Mesendoderm (in vitro differentiated cells): Measurements from ENCODE around the gene KLHL26. TPM values are rescaled to one million over a fixed set of nuclear protein-coding genes. Genes with fewer than 3 reads are reported as not detected.
A peak's percentile ranks its signal among the peaks of the same experiment; 100 is the strongest.

Experiments used
- DNase-seq: peaks from one replicate; pipeline ENCODE4 v3.0.0; 2013
- H2AK5ac ChIP-seq: 2 replicates; pipeline ENCODE4 v1.6.1; 2013; ENCODE audit warnings: low read length, inconsistent platforms
- H2BK120ac ChIP-seq: 2 replicates; pipeline ENCODE4 v1.6.1; 2013; ENCODE audit warnings: low read depth, mild to moderate bottlenecking, low read length, moderate library complexity, mixed read lengths
- H2BK15ac ChIP-seq: replicated peaks from 2 replicates; pipeline ENCODE4 v1.6.1; 2013; ENCODE audit warnings: low read depth, mild to moderate bottlenecking, moderate library complexity
- H2BK5ac ChIP-seq: 2 replicates; pipeline ENCODE4 v1.6.1; 2013; ENCODE audit warnings: low read length, inconsistent platforms
- H3K18ac ChIP-seq: 2 replicates; pipeline ENCODE4 v1.6.1; 2013; ENCODE audit warnings: mild to moderate bottlenecking, low read length, mixed read lengths
- H3K23ac ChIP-seq: one replicate; pipeline ENCODE4 v1.6.1; 2013; ENCODE audit warnings: low read length
- H3K27ac ChIP-seq: 2 replicates; pipeline ENCODE4 v1.5.1; 2013; ENCODE audit warnings: low read depth, mild to moderate bottlenecking, inconsistent platforms, low read length, moderate library complexity
- H3K27me3 ChIP-seq: 2 replicates; pipeline ENCODE4 v1.6.1; 2013; ENCODE audit warnings: low read length, control low read depth, mild to moderate bottlenecking, inconsistent platforms; ENCODE audit not compliant: insufficient read depth, poor library complexity
- H3K36me3 ChIP-seq: 2 replicates; pipeline ENCODE4 v1.6.1; 2013; ENCODE audit warnings: low read length, inconsistent platforms; ENCODE audit not compliant: control insufficient read depth, insufficient read depth
- H3K4ac ChIP-seq: one replicate; pipeline ENCODE4 v1.6.1; 2013; ENCODE audit warnings: low read depth, mild to moderate bottlenecking, low read length, moderate library complexity
- H3K4me1 ChIP-seq: 2 replicates; pipeline ENCODE4 v1.6.1; 2013; ENCODE audit warnings: low read depth, low read length, inconsistent platforms; ENCODE audit not compliant: control insufficient read depth
- H3K4me2 ChIP-seq: 2 replicates; pipeline ENCODE4 v1.6.1; 2013; ENCODE audit warnings: low read length
- H3K4me3 ChIP-seq: 2 replicates; pipeline ENCODE4 v1.5.1; 2013; ENCODE audit warnings: mild to moderate bottlenecking, low read length
- H3K56ac ChIP-seq: one replicate; pipeline ENCODE4 v1.6.1; 2013; ENCODE audit warnings: low read length
- H3K79me1 ChIP-seq: 2 replicates; pipeline ENCODE4 v1.6.1; 2013; ENCODE audit warnings: low read length, inconsistent platforms
- H3K79me2 ChIP-seq: 2 replicates; pipeline ENCODE4 v1.6.1; 2013; ENCODE audit warnings: mild to moderate bottlenecking, low read length; ENCODE audit not compliant: control insufficient read depth, insufficient read depth
- H3K9ac ChIP-seq: 2 replicates; pipeline ENCODE4 v1.6.1; 2013; ENCODE audit warnings: low read length, inconsistent platforms
- H4K5ac ChIP-seq: one replicate; pipeline ENCODE4 v1.6.1; 2013; ENCODE audit warnings: low read length
- H4K8ac ChIP-seq: one replicate; pipeline ENCODE4 v1.6.1; 2013; ENCODE audit warnings: low read depth, mild to moderate bottlenecking, control low read depth, low read length, moderate library complexity
- WGBS: extraction: QIAGEN DNeasy Blood & Tissue Kit; methylation state at CpG from one replicate; pipeline ENCODE4 v1.1.7; 2013; ENCODE audit warnings: low lambda C conversion rate, missing lambda C conversion rate; ENCODE audit not compliant: insufficient coverage; ENCODE audit errors: extremely low coverage; 5-methylcytosine and 5-hydroxymethylcytosine counted together
- polyA plus RNA-seq, 2 experiments: library from polyadenylated mRNA; stranded (reverse); fragments of 200-250 nt; gene quantifications; one replicate each; pipeline ENCODE4 v1.2.3, GENCODE V29; 2013

KLHL26 gene, protein sequence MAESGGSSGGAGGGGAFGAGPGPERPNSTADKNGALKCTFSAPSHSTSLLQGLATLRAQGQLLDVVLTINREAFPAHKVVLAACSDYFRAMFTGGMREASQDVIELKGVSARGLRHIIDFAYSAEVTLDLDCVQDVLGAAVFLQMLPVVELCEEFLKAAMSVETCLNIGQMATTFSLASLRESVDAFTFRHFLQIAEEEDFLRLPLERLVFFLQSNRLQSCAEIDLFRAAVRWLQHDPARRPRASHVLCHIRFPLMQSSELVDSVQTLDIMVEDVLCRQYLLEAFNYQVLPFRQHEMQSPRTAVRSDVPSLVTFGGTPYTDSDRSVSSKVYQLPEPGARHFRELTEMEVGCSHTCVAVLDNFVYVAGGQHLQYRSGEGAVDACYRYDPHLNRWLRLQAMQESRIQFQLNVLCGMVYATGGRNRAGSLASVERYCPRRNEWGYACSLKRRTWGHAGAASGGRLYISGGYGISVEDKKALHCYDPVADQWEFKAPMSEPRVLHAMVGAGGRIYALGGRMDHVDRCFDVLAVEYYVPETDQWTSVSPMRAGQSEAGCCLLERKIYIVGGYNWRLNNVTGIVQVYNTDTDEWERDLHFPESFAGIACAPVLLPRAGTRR
- 2.7 TPM for polyA plus RNA-seq (2013, experiment 1 of 2)
- 2.7 TPM for polyA plus RNA-seq (2013, experiment 2 of 2)

DNA sequence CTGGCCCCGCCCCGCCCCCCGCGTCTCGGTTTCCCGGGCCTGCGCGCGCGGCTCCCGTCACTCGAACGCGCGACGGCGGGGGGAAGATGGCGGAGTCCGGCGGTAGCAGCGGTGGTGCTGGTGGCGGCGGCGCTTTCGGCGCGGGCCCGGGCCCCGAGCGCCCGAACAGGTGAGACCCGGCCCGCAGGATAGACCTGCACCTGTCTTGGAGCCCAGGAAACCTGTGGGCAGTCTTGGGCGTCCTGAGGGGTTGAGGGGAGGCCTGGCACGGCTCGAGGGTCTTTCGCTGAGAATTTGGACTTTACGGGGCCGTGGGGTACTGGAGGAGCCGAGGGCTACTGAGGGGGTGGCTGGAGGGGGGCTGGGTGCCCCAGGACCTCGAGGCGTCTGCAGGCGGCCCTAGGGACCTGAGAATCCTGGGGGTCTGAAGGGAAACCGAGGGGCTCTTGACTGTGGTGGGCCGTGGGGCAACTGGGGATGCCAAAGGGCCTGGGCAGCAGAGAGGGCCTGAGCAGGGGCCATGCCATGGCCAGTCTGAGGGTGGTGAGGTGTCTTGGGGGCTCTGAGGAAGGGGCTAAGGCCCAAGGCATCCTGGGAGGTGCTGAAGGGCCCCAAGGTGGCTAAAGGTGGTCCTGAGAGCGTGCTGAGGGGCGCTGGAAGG, at the start of gene KLHL26:
Gene KLHL26, plus strand, starts transcription at position 60 of the 661 bp plus-strand sequence. Its CDS starts 27 bp downstream, at position 87.
- Histone ChIP-seq H3K36me3 (no peaks in the 10 kb centered on the region), H3K4ac (no peak within 1 kb of the TSS), H3K79me2 (no peaks in the 10 kb centered on the region), H3K27ac (no peak within 1 kb of the TSS), H2AK5ac (no peak within 1 kb of the TSS), H3K18ac (no peak within 1 kb of the TSS), H3K4me1 (no peaks in the 10 kb centered on the region), H3K56ac (peak within 1 kb of the TSS; percentile 76), H3K9ac (peak within 1 kb of the TSS; percentile 65), H3K4me2 (peak within 1 kb of the TSS; percentile 46), H2BK15ac (no peak within 1 kb of the TSS), H2BK120ac (no peak within 1 kb of the TSS), H4K8ac (no peak within 1 kb of the TSS), H2BK5ac (no peak within 1 kb of the TSS), H3K4me3 (peak within 1 kb of the TSS; percentile 51), H4K5ac (no peak within 1 kb of the TSS), H3K27me3 (no peaks in the 10 kb centered on the region), H3K79me1 (peaks cover 2% of the 10 kb centered on the region), H3K23ac (no peak within 1 kb of the TSS)
- no peak for DNase-seq
- WGBS: no CpG with 5 or more reads among the region's 47 CpGs

DNA sequence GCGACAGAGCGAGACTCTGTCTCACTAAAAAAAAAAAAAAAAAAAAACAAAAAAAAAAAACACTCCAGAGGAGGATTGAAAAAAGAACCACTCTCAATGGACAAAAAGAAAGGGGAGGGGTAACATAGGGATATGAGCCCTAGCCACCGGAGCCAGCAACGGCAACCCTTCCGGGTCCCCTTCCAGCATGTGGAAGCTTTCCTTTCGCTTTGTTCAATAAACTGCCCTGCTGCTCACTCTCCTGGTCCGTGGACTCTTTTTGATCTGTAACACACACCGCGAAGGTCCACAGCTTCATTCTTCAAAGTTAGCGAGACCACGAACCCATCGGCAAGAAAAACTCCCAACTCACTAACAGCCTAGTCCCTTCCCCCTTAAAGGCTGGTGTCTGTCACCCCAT, 49.3 kb upstream of the KLHL26 start:
- WGBS: no CpG with 5 or more reads among the region's 12 CpGs
- peaks cover 3% of the 10 kb centered on the region for H3K4me1 ChIP-seq
- no peak for DNase-seq
- H3K4ac ChIP-seq: no peak overlapping the region
- no peak overlapping the region for H2BK5ac ChIP-seq
- H3K18ac ChIP-seq: no peak overlapping the region
- no peak overlapping the region for H2AK5ac ChIP-seq
- H3K79me1 ChIP-seq: peaks cover 2% of the 10 kb centered on the region
- H3K56ac ChIP-seq: peak overlapping the region; percentile 100
- no peaks in the 10 kb centered on the region for H3K79me2 ChIP-seq
- peaks cover 3% of the 10 kb centered on the region for H3K36me3 ChIP-seq
- no peak overlapping the region for H4K5ac ChIP-seq
- H4K8ac ChIP-seq: no peak overlapping the region
- H3K27me3 ChIP-seq: no peaks in the 10 kb centered on the region
- no peak overlapping the region for H3K9ac ChIP-seq
- H2BK15ac ChIP-seq: no peak overlapping the region
- no peak overlapping the region for H3K4me3 ChIP-seq
- H3K23ac ChIP-seq: no peak overlapping the region
- no peak overlapping the region for H3K4me2 ChIP-seq
- no peak overlapping the region for H3K27ac ChIP-seq
- no peak overlapping the region for H2BK120ac ChIP-seq

DNA sequence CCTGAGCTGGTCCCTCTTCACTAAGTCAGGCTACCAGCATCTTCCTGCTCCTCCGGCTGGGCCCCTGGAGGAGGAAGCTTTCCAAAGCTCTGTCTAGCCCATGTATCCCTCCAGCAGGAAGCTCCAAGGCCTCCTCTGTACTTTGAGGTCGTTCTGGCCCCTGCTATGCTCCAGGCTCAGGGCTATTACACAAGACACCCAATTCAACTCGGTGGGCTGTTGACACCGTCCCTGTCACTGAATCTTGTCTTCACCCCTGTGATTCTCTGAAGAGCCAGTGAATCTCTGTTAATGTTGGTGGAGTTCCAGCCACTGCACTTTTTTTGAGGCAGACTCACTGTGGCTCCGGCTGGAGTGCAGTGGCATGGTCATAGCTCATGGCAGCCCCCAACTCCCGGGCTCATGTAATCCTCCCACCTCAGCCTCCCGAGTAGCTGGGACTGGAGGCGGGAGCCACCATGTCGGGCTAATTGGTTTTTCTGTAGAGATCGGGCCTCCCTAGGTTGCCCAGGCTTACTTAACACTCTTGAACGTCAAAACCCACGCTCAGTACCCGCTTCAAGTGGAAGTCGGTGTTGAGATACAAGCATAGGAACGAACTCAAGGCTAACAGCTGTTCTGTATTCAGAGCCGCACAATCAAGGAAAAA, 48.7 kb upstream of the KLHL26 start:
- Histone ChIP-seq H3K56ac (peak overlapping the region; percentile 100), H2AK5ac (no peak overlapping the region), H3K4me2 (peak overlapping the region; percentile 30), H3K18ac (peak overlapping the region; percentile 29), H2BK120ac (no peak overlapping the region), H3K27ac (peak overlapping the region; percentile 9), H3K23ac (no peak overlapping the region), H3K9ac (peak overlapping the region; percentile 98), H3K36me3 (peaks cover 3% of the 10 kb centered on the region), H2BK15ac (no peak overlapping the region), H4K8ac (peak overlapping the region; percentile 31), H3K79me2 (no peaks in the 10 kb centered on the region), H2BK5ac (no peak overlapping the region), H3K27me3 (no peaks in the 10 kb centered on the region), H3K4me1 (peaks cover 3% of the 10 kb centered on the region), H3K4me3 (peak overlapping the region; percentile 18), H3K4ac (peak overlapping the region; percentile 37), H3K79me1 (peaks cover 2% of the 10 kb centered on the region), H4K5ac (no peak overlapping the region)
- no peak for DNase-seq
- WGBS: no CpG with 5 or more reads among the region's 16 CpGs

DNA sequence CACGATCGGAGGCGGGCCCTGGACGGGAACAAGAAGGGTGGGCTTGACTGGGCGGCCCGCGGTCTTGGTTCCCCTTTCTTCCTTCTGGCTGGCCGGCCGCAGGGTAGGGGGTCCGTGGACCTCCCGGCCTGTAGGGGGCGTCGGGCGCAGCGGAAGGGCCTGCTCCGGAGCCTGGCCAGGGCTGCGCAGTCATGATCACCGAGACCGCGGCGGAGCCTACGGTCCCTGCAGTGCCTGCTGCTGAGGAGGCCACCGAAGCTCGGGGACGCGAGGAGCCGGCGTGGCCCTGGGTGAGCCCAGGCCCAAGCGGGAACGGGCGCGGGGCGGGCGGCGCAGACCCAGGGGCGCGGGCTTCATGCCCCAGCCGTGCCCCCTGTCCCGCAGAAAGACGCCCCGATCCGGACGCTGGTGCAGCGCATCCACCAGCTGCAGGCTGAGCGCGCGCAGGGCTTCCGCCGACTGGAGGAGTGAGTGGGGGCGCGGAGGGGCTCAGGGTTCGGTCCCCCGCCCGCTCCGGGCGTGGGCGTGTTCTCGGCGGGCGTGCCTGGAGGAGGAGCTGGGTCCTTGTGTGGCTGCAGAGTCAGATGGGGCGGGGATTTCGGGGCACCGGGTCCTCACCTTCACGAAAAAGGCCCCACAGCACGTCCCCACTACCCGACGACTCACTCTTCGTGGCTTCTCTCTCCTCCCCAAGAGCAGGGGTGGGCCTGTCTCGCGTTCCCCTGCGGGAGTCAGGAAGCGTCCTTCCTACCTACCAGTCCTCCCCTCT, 48.0 kb upstream of the KLHL26 start, which contains the start of gene REX1BD:
Gene REX1BD, plus strand, starts transcription at position 188 of the 769 bp plus-strand sequence. Its CDS starts 4 bp downstream, at position 192.
- Histone ChIP-seq H2AK5ac (no peak within 1 kb of the TSS), H3K18ac (peak within 1 kb of the TSS; percentile 78), H3K4me3 (peak within 1 kb of the TSS; percentile 88), H2BK15ac (no peak within 1 kb of the TSS), H3K27ac (peak within 1 kb of the TSS; percentile 99), H3K79me2 (no peaks in the 10 kb centered on the region), H2BK5ac (peak within 1 kb of the TSS; percentile 89), H3K23ac (peak within 1 kb of the TSS; percentile 89), H3K56ac (peak within 1 kb of the TSS; percentile 100), H3K4me1 (peaks cover 8% of the 10 kb centered on the region), H3K27me3 (no peaks in the 10 kb centered on the region), H3K36me3 (peaks cover 3% of the 10 kb centered on the region), H3K4ac (peak within 1 kb of the TSS; percentile 89), H3K4me2 (peak within 1 kb of the TSS; percentile 97), H2BK120ac (peak within 1 kb of the TSS; percentile 15), H3K79me1 (peaks cover 2% of the 10 kb centered on the region), H4K8ac (peak within 1 kb of the TSS; percentile 97), H3K9ac (peak within 1 kb of the TSS; percentile 98), H4K5ac (no peak within 1 kb of the TSS)
- peak; percentile 89 for DNase-seq
- no CpG with 5 or more reads among the region's 72 CpGs for WGBS
